ENCODE results near the gene CNIH4.
"Not testable (repeated sequence)": the region's sequence is repeated elsewhere in the genome, so short reads cannot be mapped to it uniquely, and the experiment has no call there.

The CNIH4 gene

GRCh38 chr1:224349716-224350115, 7.0 kb upstream of the CNIH4 start:
- DNase-seq, result not testable (repeated sequence)

GRCh38 chr1:224352436-224353085, 4.1 kb upstream of the CNIH4 start:
- not testable (repeated sequence) for DNase-seq

GRCh38 chr1:224353975-224354925, 2.4 kb upstream of the CNIH4 start:
- DNase-seq, result no peak

- DNase-seq, result no peak
Observed at GRCh38 chr1:224357626-224358124, 996 bp downstream of the CNIH4 start.

GRCh38 chr1:224358237-224358636, 1.6 kb downstream of the CNIH4 start:
- DNase-seq, result no peak

- no peak for DNase-seq
Observed at GRCh38 chr1:224359207-224359606, 2.5 kb downstream of the CNIH4 start.

GRCh38 chr1:224368409-224368808, 11.7 kb downstream of the CNIH4 start:
- no peak for DNase-seq

GRCh38 chr1:224373008-224373590, 16.4 kb downstream of the CNIH4 start:
- DNase-seq, result no peak

- DNase-seq, result no peak
Observed at GRCh38 chr1:224375059-224375458, 18.4 kb downstream of the CNIH4 start.

- DNase-seq, result no peak
Observed at GRCh38 chr1:224377676-224378006, 21.0 kb downstream of the CNIH4 start.

- no peak for DNase-seq
Observed at GRCh38 chr1:224378855-224379631, 22.4 kb downstream of the CNIH4 start.

- DNase-seq, result no peak
Observed at GRCh38 chr1:224380003-224380402, 23.3 kb downstream of the CNIH4 start.

GRCh38 chr1:224381880-224382548, 25.3 kb downstream of the CNIH4 start:
- no peak for DNase-seq

GRCh38 chr1:224383218-224383617, 26.5 kb downstream of the CNIH4 start:
- DNase-seq, result no peak

GRCh38 chr1:224387302-224387912, 30.7 kb downstream of the CNIH4 start:
- no peak for DNase-seq

- no peak for DNase-seq
Observed at GRCh38 chr1:224387943-224388342, 31.3 kb downstream of the CNIH4 start.

GRCh38 chr1:224390517-224390916, 33.8 kb downstream of the CNIH4 start:
- no peak for DNase-seq

GRCh38 chr1:224392411-224393249, 36.0 kb downstream of the CNIH4 start:
- no peak for DNase-seq

GRCh38 chr1:224393294-224393693, 36.6 kb downstream of the CNIH4 start:
- DNase-seq, result no peak

GRCh38 chr1:224399887-224400286, 43.2 kb downstream of the CNIH4 start:
- DNase-seq, result no peak

GRCh38 chr1:224402472-224403036, 45.9 kb downstream of the CNIH4 start:
- DNase-seq, result no peak

Measured in NCI-H187 treated with DMSO at 0.1 percent for 48 hours (cell line).